Common myeloid progenitor, CD34-positive (primary cell): ENCODE data around the gene NIBAN1.
"Not testable (repeated sequence)": the region's sequence is repeated elsewhere in the genome, so short reads cannot be mapped to it uniquely, and the experiment has no call there.

Source experiments
- CTCF ChIA-PET: fragments of 350-600 bp; sonication (Branson Sonifier 250); formaldehyde crosslinking; loops from one replicate; lab custom pipeline; 2021; ENCODE audit warnings: antibody characterized with exemption; lab: Charles Lee
- POLR2A ChIA-PET: fragments of 350-600 bp; sonication (Branson Sonifier 250); formaldehyde crosslinking; loops from one replicate; lab custom pipeline; 2021; ENCODE audit warnings: antibody characterized with exemption; lab: Charles Lee
- DNase-seq, 3 donors: peaks; one replicate each; pipeline versions ENCODE4 v3.0.0 to v3.0.0-alpha.2; 2013
- H3K27ac ChIP-seq, 2 experiments: 1 replicate in 1 of 2; 2 replicates in 1 of 2; pipeline ENCODE4 v1.7.0; 2013; ENCODE audit warnings: inconsistent platforms in 2 of 2, low read length in 2 of 2, mild to moderate bottlenecking in 2 of 2, low read depth in 1 of 2, moderate library complexity in 1 of 2; ENCODE audit not compliant: severe bottlenecking in 2 of 2, insufficient read depth in 1 of 2, poor library complexity in 1 of 2
- H3K27me3 ChIP-seq, 5 experiments: replicated peaks in 2 of 5; 1 replicate in 3 of 5; 2 replicates in 2 of 5; pipeline versions ENCODE4 v1.6.1 to v1.7.0; 2013; ENCODE audit warnings: low read length in 4 of 5, mild to moderate bottlenecking in 2 of 5, moderate library complexity in 2 of 5, inconsistent platforms in 1 of 5; ENCODE audit not compliant: insufficient read depth in 5 of 5, control insufficient read depth in 4 of 5
- H3K36me3 ChIP-seq, 4 experiments: 1 replicate in 2 of 4; 2 replicates in 2 of 4; pipeline versions ENCODE4 v1.6.1 to v1.7.0; 2013; ENCODE audit warnings: low read length in 3 of 4, control low read depth in 1 of 4, mild to moderate bottlenecking in 1 of 4; ENCODE audit not compliant: control insufficient read depth in 4 of 4, insufficient read depth in 4 of 4
- H3K4me1 ChIP-seq, 4 experiments: 1 replicate in 3 of 4; 2 replicates in 1 of 4; pipeline versions ENCODE4 v1.6.1 to v1.7.1; 2013; ENCODE audit warnings: low read length in 3 of 4, mild to moderate bottlenecking in 3 of 4, control low read depth in 1 of 4, inconsistent platforms in 1 of 4, moderate library complexity in 1 of 4; ENCODE audit not compliant: control insufficient read depth in 4 of 4, insufficient read depth in 4 of 4; ENCODE audit errors: control extremely low read depth in 1 of 4
- H3K4me3 ChIP-seq, 7 experiments: 1 replicate in 4 of 7; 2 replicates in 3 of 7; pipeline versions ENCODE4 v1.5.1 to v1.7.0; 2013; ENCODE audit warnings: mild to moderate bottlenecking in 7 of 7, low read length in 6 of 7, moderate library complexity in 6 of 7, inconsistent platforms in 2 of 7, low read depth in 2 of 7, control low read depth in 1 of 7; ENCODE audit not compliant: insufficient read depth in 4 of 7, control insufficient read depth in 1 of 7; ENCODE audit errors: extremely low read depth in 1 of 7
- H3K9me3 ChIP-seq, 5 experiments: 1 replicate in 4 of 5; 2 replicates in 1 of 5; pipeline versions ENCODE4 v1.6.1 to v1.7.1; 2013; ENCODE audit warnings: low read length in 4 of 5, mild to moderate bottlenecking in 2 of 5, inconsistent platforms in 1 of 5, low read depth in 1 of 5, moderate library complexity in 1 of 5; ENCODE audit not compliant: control insufficient read depth in 4 of 5, insufficient read depth in 2 of 5; ENCODE audit errors: control extremely low read depth in 1 of 5
- WGBS: methylation state at CpG from one replicate; pipeline ENCODE4 v1.1.5; 2013; ENCODE audit not compliant: insufficient coverage; 5-methylcytosine and 5-hydroxymethylcytosine counted together

Gene NIBAN1

GRCh38 chr1:184965944-184966860 lies 8.1 kb downstream of the NIBAN1 start:
- CTCF ChIA-PET, result interaction anchor here (0.7 to 1.3 kb wide), 5 partner anchors 8 to 22 kb away, joined by 3 to 4 read pairs (median 4); no protein-coding TSS in a partner anchor
- no peak for DNase-seq
- WGBS, result 67% methylated on average over 3 of the region's 4 CpGs
- Histone ChIP-seq H3K27me3 (no peaks in the 10 kb centered on the region), H3K9me3 (no peaks in the 10 kb centered on the region), H3K36me3 (peaks cover 0 to 22% (median 3%) of the 10 kb centered on the region in 4 experiments), H3K4me3 (no peak overlapping the region), H3K4me1 (peaks cover 0 to 7% (median 5%) of the 10 kb centered on the region in 4 experiments), H3K27ac (no peak overlapping the region)
- POLR2A ChIA-PET, result no interaction called here

GRCh38 chr1:184965439-184965838 lies 8.9 kb downstream of the NIBAN1 start:
- Histone ChIP-seq H3K4me3 (no peak overlapping the region), H3K27ac (no peak overlapping the region), H3K27me3 (no peaks in the 10 kb centered on the region), H3K9me3 (no peaks in the 10 kb centered on the region), H3K36me3 (peaks cover 0 to 22% (median 3%) of the 10 kb centered on the region in 4 experiments), H3K4me1 (peaks cover 0 to 2% (median under 1%) of the 10 kb centered on the region in 4 experiments)
- WGBS, result no CpG with 5 or more reads among the region's 8 CpGs
- no peak for DNase-seq
- POLR2A ChIA-PET, result no interaction called here
- CTCF ChIA-PET, result interaction anchor here (0.7 kb wide), 1 partner anchor 20 kb away, joined by 3 read pairs; no protein-coding TSS in a partner anchor

GRCh38 chr1:184959626-184960025 lies 14.7 kb downstream of the NIBAN1 start:
- Histone ChIP-seq H3K4me1 (peaks cover 0 to under 1% (median 0%) of the 10 kb centered on the region in 4 experiments), H3K27ac (no peak overlapping the region), H3K36me3 (peaks cover 0 to 10% (median 5%) of the 10 kb centered on the region in 4 experiments), H3K27me3 (no peaks in the 10 kb centered on the region), H3K4me3 (no peak overlapping the region), H3K9me3 (no peaks in the 10 kb centered on the region)
- POLR2A ChIA-PET, result no interaction called here
- no peak for DNase-seq
- WGBS, result no CpG with 5 or more reads among the region's 1 CpG
- CTCF ChIA-PET, result interaction anchor here (1.1 to 1.3 kb wide), 2 partner anchors 9 to 154 kb away, joined by 3 read pairs; no protein-coding TSS in a partner anchor

DNA sequence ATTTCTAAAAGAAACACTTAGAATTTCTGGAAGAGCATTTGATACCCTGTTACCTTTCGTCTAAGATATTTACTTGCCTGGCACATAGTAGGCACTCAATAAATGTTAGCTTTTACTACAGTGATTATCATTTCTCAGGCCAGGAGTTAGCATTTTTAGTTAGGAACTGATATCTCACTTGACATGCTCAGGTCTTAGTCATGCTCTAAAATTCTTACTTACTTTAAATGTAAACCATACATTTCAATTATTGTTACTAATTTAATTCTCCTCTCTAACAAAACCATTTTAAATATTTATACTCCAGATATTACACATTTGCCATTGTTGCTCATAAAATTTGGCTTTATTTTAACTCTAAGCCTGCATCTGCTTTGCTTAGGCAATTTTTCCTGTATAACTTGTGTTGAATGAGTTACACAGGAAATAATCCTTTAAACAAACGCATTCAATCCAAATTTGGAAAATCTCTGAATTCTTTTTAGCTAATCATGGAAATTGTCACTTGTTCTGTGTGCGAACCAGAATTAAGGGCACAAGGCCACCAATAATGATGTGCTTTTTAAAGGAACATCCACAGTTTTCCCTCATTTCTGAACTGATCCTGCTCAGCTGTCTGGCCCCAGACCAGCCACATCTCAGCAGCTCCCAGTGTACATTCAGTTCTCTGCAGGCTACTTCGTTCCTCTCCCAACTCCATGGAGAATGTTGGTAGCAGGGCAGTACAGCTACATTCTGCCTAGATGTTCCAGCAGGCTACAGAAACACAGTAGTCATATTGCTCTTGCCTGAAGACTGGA lies 15.6 kb downstream of the NIBAN1 start:
- CTCF ChIA-PET, result interaction anchor here (0.7 to 1.4 kb wide), 7 partner anchors 8 to 153 kb away, joined by 3 to 4 read pairs (median 3); partner anchors contain the start of gene NIBAN1

DNA sequence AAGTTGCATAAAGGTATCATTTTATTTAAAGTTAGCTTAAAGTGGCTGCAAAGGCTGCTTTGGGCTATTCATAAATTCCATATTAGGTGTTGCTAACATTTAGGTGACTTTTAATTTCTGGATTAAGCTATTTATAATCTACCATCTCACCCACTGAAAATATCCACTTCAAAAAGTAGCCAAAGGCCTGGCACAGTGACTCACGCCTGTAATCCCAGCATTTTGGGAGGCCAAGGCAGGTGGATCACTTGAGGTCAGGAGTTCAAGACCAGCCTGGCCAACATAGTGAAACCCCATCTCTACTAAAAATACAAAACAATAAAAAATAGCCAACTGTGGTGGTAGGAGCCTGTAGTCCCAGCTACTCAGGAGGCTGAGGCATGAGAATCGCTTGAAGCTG lies 16.4 kb downstream of the NIBAN1 start:
- H3K9me3 ChIP-seq, H3K36me3 ChIP-seq, H3K4me3 ChIP-seq, H3K27me3 ChIP-seq, H3K27ac ChIP-seq, POLR2A ChIA-PET, DNase-seq, H3K4me1 ChIP-seq: not testable (repeated sequence)
- 100% methylated on average over 1 of the region's 2 CpGs for WGBS
- CTCF ChIA-PET, result interaction anchor here (0.9 to 1.5 kb wide), 6 partner anchors 9 to 153 kb away, joined by 3 to 4 read pairs (median 4); partner anchors contain the start of gene NIBAN1

More for the DNA sequence above, 15.6 kb downstream of the NIBAN1 start:
- Histone ChIP-seq H3K4me1 (peaks cover 0 to 3% (median 0%) of the 10 kb centered on the region in 4 experiments), H3K27me3 (no peaks in the 10 kb centered on the region), H3K27ac (no peak overlapping the region), H3K36me3 (peaks cover 0 to 5% (median 2%) of the 10 kb centered on the region in 4 experiments), H3K9me3 (no peaks in the 10 kb centered on the region), H3K4me3 (no peak overlapping the region)
- DNase-seq, result no peak
- POLR2A ChIA-PET, result no interaction called here
- 94% methylated on average over 4 of the region's 4 CpGs for WGBS

- Histone ChIP-seq H3K9me3 (no peaks in the 10 kb centered on the region), H3K4me1 (peaks cover 0 to 3% (median 0%) of the 10 kb centered on the region in 4 experiments), H3K36me3 (peaks cover 0 to 5% (median 2%) of the 10 kb centered on the region in 4 experiments), H3K4me3 (no peak overlapping the region), H3K27me3 (no peaks in the 10 kb centered on the region), H3K27ac (no peak overlapping the region)
- CTCF ChIA-PET, result interaction anchor here (1.3 to 1.5 kb wide), 4 partner anchors 9 to 152 kb away, joined by 3 to 4 read pairs (median 4); no protein-coding TSS in a partner anchor
- no peak for DNase-seq
- 90% methylated on average over 2 of the region's 4 CpGs for WGBS
- POLR2A ChIA-PET, result no interaction called here
Measured at GRCh38 chr1:184956999-184957700, 17.2 kb downstream of the NIBAN1 start.
